ENCODE data around the gene FTO. TPM values are rescaled to one million over a fixed set of nuclear protein-coding genes. Genes with fewer than 3 reads are reported as not detected.

FTO gene
- total RNA-seq, 1 donor: 45.2 TPM

DNA sequence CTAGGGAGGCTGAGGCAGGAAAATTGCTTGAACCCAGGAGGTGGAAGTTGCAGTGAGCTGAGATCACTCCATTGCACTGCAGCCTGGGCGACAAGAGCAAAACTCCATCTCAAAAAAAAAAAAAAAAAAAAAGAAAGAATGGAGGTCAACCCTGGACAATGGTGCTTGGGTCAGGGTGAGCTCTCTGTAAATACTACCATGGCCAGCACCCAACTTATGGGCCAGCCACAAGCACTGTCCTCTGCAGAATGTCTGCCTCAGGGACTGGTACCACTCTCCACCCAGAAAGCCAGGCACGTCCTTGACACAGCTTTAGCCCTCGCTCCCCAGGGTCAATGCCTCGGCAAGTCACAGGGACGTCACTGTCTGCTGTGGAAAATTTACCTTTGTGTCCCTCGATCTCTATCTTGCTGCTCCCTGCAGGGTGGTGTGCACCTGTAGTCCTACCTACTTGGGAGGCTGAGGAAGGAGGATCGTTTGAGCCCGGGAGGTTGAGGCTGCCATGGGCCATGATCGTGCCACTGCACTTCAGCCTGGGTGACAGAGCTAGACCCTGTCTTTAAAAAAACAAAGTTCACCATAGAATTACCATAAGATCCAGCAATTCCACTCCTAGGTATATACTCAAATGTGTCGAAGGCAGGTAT, 459.4 kb downstream of the FTO start:
- Histone ChIP-seq H3K9me3 (ENCODE audit: low read depth, low read length) (no peaks in the 10 kb centered on the region), H3K4me3 (ENCODE audit: low read length) (no peak overlapping the region), H3K4me1 (ENCODE audit: insufficient read depth, low read length) (no peaks in the 10 kb centered on the region), H3K27me3 (ENCODE audit: insufficient read depth, low read length) (no peaks in the 10 kb centered on the region)

DNA sequence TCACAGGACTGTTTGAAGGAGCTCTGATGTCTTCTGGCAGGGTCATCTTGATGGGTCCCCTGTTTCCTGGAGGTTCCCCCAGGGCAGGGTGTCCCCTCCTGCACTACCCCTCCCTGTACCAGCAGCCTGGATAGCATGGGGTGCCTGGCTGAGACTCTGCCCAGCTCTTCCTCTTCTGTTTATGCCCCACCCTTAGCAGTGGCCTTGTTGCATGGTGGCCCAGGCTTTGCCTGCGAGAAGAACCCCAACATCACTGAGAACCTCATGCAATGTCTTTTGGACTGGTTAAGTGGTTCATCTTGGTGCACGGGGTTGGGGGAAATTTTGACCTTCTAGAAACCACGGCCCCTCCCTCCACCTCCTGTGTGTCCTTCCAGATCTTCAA, 460.8 kb downstream of the FTO start:
- Histone ChIP-seq H3K4me1 (ENCODE audit: insufficient read depth, low read length) (no peaks in the 10 kb centered on the region), H3K27me3 (ENCODE audit: insufficient read depth, low read length) (no peaks in the 10 kb centered on the region), H3K4me3 (ENCODE audit: low read length) (no peak overlapping the region), H3K9me3 (ENCODE audit: low read depth, low read length) (no peaks in the 10 kb centered on the region)

DNA sequence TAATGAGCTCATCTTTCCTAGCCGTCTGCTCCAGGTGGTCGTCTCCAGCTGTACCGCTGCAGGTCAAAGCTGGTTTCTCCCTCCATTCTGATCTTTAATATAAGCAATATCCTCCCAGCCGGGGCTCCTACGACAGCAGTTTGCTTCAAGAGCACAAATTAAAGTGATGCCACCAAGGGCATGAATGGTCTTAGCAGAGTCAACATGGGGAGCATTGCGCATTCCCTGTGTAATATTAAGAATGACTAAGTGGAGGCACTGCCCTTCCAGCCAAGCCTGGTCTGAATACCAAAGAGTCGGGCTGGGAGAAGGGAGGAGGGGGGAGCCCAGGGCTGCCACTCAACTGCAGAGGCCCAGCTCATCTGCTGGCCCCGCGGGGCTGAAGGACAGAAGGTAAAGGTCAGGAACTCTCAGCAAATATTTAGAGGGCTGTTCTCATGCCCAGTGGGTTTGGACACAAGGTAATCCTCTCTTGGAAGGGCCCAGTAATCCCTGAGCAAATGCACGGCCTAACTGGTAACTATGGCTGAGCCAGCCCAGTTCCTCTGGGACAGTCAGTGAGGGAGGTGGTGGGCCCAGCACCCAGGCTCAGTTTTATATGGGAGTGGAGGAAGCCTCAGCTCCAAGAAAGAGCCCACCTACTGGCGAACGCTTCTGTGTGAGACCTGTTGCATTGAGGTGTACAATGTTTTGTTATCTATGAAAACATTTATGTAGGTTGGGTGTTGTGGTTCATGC, 461.4 kb downstream of the FTO start:
- Histone ChIP-seq H3K4me3 (ENCODE audit: low read length) (no peak overlapping the region), H3K4me1 (ENCODE audit: insufficient read depth, low read length) (no peaks in the 10 kb centered on the region), H3K27me3 (ENCODE audit: insufficient read depth, low read length) (no peaks in the 10 kb centered on the region), H3K9me3 (ENCODE audit: low read depth, low read length) (no peaks in the 10 kb centered on the region)

DNA sequence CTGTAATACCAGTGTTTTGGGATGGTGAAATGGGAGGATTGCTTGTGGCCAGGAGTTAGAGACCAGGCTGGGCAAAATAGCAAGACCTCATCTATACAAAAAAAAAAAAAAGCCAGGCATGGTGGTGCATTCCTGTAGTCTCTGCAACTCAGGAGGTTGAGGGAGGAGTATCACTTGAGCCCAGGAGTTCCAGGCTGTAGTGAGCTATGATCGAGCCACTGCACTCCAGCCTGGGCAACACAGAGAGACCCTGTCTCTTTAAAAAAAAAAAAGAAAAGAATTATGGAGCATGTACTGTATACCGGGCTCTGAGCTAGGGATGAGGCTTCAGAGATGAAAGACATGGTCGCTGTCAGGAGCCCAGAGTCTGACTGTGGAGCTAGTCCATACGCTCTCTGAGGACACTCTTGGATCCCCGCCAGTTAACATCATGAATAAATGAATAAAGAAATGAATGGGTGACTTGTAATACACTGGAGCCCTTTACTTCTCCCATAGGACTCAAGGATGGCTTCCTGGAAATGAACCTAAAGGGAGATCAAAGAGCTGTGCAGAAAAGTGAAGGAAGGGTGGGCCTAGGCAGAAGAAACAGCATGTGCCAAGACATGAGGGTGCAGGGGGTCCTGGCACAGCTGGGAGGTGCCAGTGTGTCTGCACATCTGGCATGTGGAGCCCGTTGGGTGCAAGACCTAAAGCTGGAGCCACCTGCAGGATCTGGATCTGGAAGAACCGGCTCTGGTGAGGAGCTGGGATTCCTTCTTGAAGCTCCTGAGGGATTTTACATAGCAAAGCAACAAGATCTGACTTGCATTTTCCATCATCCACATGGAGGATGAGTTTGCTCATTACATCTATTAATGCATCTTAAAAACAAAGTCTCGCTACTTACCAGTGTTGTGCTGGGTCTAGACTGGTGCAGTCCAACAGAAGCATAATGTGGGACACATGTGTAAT, 462.2 kb downstream of the FTO start:
- Histone ChIP-seq H3K4me1 (ENCODE audit: insufficient read depth, low read length) (no peaks in the 10 kb centered on the region), H3K27me3 (ENCODE audit: insufficient read depth, low read length) (no peaks in the 10 kb centered on the region), H3K4me3 (ENCODE audit: low read length) (no peak overlapping the region), H3K9me3 (ENCODE audit: low read depth, low read length) (no peaks in the 10 kb centered on the region)

- no peaks in the 10 kb centered on the region for H3K4me1 ChIP-seq (ENCODE audit: insufficient read depth, low read length)
- peaks cover 6% of the 10 kb centered on the region for H3K27me3 ChIP-seq (ENCODE audit: insufficient read depth, low read length)
Observed at GRCh38 chr16:54169112-54169511, 465.2 kb downstream of the FTO start.

GRCh38 chr16:54171626-54172537, 467.9 kb downstream of the FTO start:
- H3K9me3 ChIP-seq (ENCODE audit: low read depth, low read length): no peaks in the 10 kb centered on the region

More at GRCh38 chr16:54169112-54169511, 465.2 kb downstream of the FTO start:
- Histone ChIP-seq H3K9me3 (ENCODE audit: low read depth, low read length) (no peaks in the 10 kb centered on the region), H3K4me3 (ENCODE audit: low read length) (no peak overlapping the region)

DNA sequence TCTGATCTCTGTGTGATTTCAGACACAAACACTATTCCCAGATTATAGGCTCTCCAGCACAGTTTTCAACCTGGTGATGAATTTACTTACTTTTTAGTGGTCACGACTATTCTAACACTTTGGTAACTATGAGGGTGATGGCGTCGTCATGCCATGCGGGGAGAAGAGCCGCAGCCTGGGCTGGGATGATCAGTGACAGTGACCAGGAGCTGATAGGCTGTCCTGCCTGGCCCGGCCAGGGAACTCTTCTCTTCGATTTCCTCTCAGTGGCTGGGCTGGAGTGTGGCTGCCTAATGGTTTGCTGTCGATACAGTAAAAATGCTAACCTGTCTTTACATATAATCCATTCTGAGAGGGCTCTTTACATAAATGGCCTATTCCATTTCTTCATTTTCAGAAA, 469.5 kb downstream of the FTO start:
- Histone ChIP-seq H3K9me3 (ENCODE audit: low read depth, low read length) (no peaks in the 10 kb centered on the region), H3K4me3 (ENCODE audit: low read length) (no peak overlapping the region), H3K4me1 (ENCODE audit: insufficient read depth, low read length) (no peaks in the 10 kb centered on the region), H3K27me3 (ENCODE audit: insufficient read depth, low read length) (peaks cover 6% of the 10 kb centered on the region)

More at GRCh38 chr16:54171626-54172537, 467.9 kb downstream of the FTO start:
- no peaks in the 10 kb centered on the region for H3K4me1 ChIP-seq (ENCODE audit: insufficient read depth, low read length)
- no peak overlapping the region for H3K4me3 ChIP-seq (ENCODE audit: low read length)
- peaks cover 6% of the 10 kb centered on the region for H3K27me3 ChIP-seq (ENCODE audit: insufficient read depth, low read length)

DNA sequence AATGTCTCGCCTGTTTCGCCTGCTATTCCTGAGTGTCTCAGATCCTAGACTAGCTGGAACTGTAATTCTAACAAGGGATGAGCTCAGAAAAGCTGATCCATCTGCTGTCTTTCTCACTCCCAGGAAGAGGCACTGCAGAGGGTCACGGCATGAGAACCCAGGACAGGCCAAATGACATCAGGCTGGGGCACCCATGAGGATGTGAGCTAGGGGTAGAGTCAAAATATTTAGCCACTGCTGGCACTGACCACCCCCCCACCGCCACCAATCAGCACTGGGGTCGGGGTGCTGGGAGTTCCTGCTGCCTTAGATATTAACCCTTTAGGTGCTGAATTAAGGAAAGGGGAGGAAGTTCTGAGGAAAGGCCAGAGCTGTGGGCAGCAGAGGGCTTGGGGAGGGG, 470.2 kb downstream of the FTO start:
- Histone ChIP-seq H3K9me3 (ENCODE audit: low read depth, low read length) (no peaks in the 10 kb centered on the region), H3K4me1 (ENCODE audit: insufficient read depth, low read length) (no peaks in the 10 kb centered on the region), H3K27me3 (ENCODE audit: insufficient read depth, low read length) (peaks cover 6% of the 10 kb centered on the region), H3K4me3 (ENCODE audit: low read length) (no peak overlapping the region)

- Histone ChIP-seq H3K4me1 (ENCODE audit: insufficient read depth, low read length) (no peaks in the 10 kb centered on the region), H3K9me3 (ENCODE audit: low read depth, low read length) (no peaks in the 10 kb centered on the region), H3K27me3 (ENCODE audit: insufficient read depth, low read length) (peaks cover 6% of the 10 kb centered on the region), H3K4me3 (ENCODE audit: low read length) (no peak overlapping the region)
Observed at GRCh38 chr16:54174750-54175149, 470.8 kb downstream of the FTO start.

- Histone ChIP-seq H3K9me3 (ENCODE audit: low read depth, low read length) (no peaks in the 10 kb centered on the region), H3K4me3 (ENCODE audit: low read length) (no peak overlapping the region), H3K27me3 (ENCODE audit: insufficient read depth, low read length) (peaks cover 6% of the 10 kb centered on the region)
Observed at GRCh38 chr16:54175169-54175551, 471.2 kb downstream of the FTO start.

DNA sequence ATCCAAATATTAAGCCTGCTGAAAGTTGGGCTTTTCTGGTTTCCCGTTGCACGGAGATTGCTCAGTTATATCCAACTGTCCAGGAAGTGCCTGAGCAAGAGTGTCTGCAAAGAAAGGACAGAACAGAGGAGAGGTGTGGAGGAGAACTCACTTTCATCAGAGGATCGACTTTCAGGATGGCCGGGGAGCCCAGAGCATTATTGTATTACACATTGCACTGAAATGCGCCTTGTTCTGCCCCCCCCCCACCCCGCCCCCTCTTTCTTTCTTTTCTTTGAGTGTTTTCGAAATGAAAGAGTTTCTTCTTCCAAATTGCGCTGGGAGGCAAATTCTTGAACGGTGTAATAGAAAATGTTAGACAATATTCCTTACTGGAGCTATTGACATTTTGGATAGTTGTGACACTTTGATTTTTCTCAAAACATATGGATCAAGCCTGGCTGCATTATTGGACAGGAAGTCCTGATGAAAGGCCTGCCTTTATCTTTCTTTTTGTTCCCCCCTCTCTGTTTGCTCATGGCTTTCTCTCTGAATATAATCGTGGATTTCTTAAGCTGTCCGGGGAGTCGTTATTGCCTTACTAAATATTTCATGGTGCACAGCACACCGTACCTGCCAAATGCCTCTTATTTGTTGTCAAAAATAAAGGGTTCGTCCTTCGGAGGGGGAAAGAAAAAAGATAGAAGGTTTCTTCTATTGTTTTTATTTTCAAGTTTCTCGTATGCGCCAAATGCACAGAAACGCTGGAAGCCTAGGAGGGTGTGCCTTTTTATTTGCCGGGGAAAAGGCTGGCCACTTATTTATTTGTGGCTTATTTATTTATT, 471.8 kb downstream of the FTO start:
- H3K27me3 ChIP-seq (ENCODE audit: insufficient read depth, low read length): peaks cover 6% of the 10 kb centered on the region
- H3K4me3 ChIP-seq (ENCODE audit: low read length): no peak overlapping the region
- H3K4me1 ChIP-seq (ENCODE audit: insufficient read depth, low read length): no peaks in the 10 kb centered on the region
- no peaks in the 10 kb centered on the region for H3K9me3 ChIP-seq (ENCODE audit: low read depth, low read length)

More at GRCh38 chr16:54175169-54175551, 471.2 kb downstream of the FTO start:
- no peaks in the 10 kb centered on the region for H3K4me1 ChIP-seq (ENCODE audit: insufficient read depth, low read length)

GRCh38 chr16:54176376-54176901, 472.5 kb downstream of the FTO start:
- no peaks in the 10 kb centered on the region for H3K9me3 ChIP-seq (ENCODE audit: low read depth, low read length)
- no peak overlapping the region for H3K4me3 ChIP-seq (ENCODE audit: low read length)
- peaks cover 6% of the 10 kb centered on the region for H3K27me3 ChIP-seq (ENCODE audit: insufficient read depth, low read length)
- no peaks in the 10 kb centered on the region for H3K4me1 ChIP-seq (ENCODE audit: insufficient read depth, low read length)

DNA sequence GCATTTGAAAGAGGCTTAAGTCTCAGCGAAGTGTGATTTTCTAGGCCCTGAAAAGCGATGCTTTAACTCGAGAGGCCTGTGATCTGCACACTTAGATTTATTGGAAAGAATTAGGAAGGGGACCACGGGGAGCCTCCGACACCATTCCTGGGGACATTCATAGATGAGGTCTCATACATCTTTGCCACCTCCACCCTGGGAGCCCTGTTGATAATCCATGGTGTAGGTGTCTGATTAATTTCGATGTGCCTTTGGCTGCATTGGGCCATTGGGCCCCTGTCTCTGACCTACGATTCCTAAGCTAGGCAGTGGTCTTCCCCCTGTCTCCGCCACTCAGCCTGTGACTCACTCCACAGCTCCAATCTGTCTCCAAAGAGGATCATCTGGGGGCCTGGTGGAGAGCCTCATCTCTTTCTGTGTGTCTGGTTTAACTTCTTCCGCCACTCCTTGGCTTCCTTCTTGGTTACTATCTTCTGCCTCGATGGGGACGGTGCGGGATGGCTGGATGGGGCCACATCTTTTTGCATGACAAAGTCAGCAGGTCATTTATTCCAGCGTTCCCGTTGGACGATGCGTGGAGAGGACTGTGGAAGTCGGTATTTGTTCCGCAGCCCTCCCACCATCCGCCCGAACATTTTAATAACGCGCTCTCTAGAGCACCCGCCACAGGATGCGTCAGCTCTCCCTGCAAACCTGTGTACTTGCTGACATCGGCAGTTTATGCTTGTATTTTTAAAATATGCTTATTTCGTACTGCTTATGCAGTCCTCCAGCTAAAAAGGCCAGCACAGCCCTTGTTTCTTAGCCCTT, 473.3 kb downstream of the FTO start:
- Histone ChIP-seq H3K9me3 (ENCODE audit: low read depth, low read length) (no peaks in the 10 kb centered on the region), H3K27me3 (ENCODE audit: insufficient read depth, low read length) (peaks cover 2% of the 10 kb centered on the region), H3K4me1 (ENCODE audit: insufficient read depth, low read length) (no peaks in the 10 kb centered on the region), H3K4me3 (ENCODE audit: low read length) (no peak overlapping the region)
